HUES6 (cell line): ENCODE measurements around the gene SEPTIN7.

Source experiments
- H3K27ac ChIP-seq: 2 replicates; pipeline ENCODE4 v1.7.0; 2013; ENCODE audit warnings: low read depth, mild to moderate bottlenecking, low read length, inconsistent platforms
- H3K27me3 ChIP-seq: 2 replicates; pipeline ENCODE4 v1.6.1; 2013; ENCODE audit warnings: low read length; ENCODE audit not compliant: control insufficient read depth, insufficient read depth
- H3K36me3 ChIP-seq: 2 replicates; pipeline ENCODE4 v1.6.1; 2013; ENCODE audit warnings: low read length; ENCODE audit not compliant: control insufficient read depth, insufficient read depth
- H3K4me1 ChIP-seq: 2 replicates; pipeline ENCODE4 v1.6.1; 2013; ENCODE audit warnings: low read length; ENCODE audit not compliant: control insufficient read depth, insufficient read depth
- H3K4me3 ChIP-seq: 2 replicates; pipeline ENCODE4 v1.5.1; 2013; ENCODE audit warnings: low read depth, low read length
- H3K9ac ChIP-seq: one replicate; pipeline ENCODE4 v1.6.1; 2013; ENCODE audit warnings: mild to moderate bottlenecking, low read length
- H3K9me3 ChIP-seq: 2 replicates; pipeline ENCODE4 v1.6.1; 2013; ENCODE audit warnings: low read depth, low read length; ENCODE audit not compliant: control insufficient read depth, insufficient read depth

SEPTIN7 gene

GRCh38 chr7:35831208-35831607, 30.4 kb downstream of the SEPTIN7 start:
- peaks cover 8% of the 10 kb centered on the region; the same call in 1 of the 2 replicates for H3K4me1 ChIP-seq
- H3K27ac ChIP-seq = peak overlapping the region; percentile 27; the same call in 1 of the 2 replicates
- peaks cover 27% of the 10 kb centered on the region for H3K36me3 ChIP-seq
- no peaks in the 10 kb centered on the region for H3K27me3 ChIP-seq
- no peaks in the 10 kb centered on the region for H3K9me3 ChIP-seq
- no peak overlapping the region for H3K9ac ChIP-seq
- no peak overlapping the region for H3K4me3 ChIP-seq

DNA sequence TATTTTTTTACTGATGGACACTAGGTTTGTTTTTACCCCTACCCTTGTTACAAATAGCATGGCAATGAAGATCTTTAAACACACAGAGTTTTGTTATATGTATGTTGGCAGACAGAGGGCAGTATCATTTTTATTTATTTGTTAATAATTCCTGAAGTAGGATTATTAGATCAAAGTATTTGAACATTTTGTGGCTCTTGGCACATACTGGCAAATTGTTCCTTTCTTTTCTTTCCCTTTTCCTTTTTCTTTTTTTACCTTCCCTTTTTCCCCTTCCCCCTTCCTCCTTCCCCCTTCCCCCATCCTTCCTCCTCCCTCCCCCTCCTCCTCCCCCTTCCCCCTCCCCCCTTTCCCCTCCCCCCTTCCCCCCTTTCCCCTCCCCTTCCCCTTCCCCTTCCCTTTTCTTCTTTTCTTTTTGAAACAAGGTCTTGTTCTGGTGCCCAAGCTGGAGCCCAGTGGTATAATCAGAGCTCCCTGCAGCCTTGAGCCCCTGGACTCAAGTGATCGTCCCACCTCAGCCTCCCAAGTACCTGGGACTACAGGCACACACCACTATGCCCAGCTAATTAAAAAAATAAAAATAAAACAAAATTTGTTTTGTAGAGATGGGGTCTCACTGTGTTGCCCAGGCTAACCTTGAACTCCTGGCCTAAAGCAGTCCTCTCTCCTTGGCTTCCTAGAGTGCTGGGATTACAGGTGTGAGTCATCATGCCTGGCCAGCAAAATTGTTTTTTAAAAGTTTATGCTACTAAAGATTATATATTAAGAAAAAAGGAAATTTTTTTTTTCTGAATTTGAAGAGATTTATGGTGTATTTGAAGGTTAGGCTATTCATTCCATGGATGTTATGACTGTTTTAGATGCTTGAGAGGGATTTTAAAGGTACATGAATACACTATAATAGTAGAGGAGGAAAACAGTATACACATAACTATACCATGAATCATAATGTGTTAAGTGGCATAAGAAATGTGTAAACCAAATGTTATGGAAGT, 39.3 kb downstream of the SEPTIN7 start:
- Histone ChIP-seq H3K4me3 (no peak overlapping the region), H3K9ac (no peak overlapping the region), H3K27ac (no peak overlapping the region), H3K9me3 (no peaks in the 10 kb centered on the region), H3K4me1 (no peaks in the 10 kb centered on the region), H3K36me3 (peaks cover 6% of the 10 kb centered on the region), H3K27me3 (no peaks in the 10 kb centered on the region)

DNA sequence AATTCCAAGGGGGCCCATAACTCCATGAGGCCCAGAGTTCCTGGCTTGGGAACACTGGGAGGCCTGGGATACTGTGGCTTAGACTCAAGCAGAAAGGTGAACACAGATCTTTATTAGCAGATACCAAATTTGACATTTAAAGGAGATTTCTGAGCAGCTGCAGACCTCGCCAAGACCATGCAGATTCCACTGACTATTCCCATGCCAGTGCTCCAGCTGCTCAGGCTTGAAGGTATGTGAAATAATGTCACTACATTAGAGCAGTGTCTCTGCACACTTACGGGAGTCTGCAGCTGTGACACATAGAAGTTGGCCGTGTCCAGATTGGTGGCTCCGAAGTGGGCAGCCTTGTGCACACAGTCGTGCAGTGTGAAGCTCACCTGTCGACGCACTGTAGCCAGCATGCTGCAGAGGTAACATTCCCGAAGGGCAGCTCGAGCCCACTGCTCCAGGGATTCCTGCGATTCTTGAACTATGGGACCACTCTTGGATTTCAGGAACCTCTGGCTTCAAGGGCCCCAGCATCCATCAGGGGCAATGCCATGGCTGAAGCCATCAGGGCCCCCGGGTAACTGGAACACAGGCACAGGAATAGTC, 46.1 kb downstream of the SEPTIN7 start:
- peaks cover 21% of the 10 kb centered on the region for H3K36me3 ChIP-seq

DNA sequence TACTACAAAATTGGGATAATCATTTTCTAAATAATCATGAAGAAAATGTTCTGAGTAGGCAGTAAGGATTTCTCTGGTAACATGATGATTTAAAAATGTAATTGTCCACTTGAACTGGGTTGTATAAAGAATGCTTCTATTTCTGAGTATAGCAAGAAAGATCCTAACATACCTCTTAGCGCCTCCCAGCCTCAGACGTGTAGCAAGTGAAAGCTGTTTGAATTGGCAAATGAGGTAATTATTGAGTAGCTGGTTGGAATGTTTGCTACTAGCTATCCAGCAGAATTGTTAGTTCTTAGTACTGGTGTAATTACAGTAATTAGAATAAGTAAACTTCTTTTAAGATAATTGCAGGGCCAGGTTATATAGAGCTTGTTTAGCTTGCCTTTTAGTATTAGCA, 47.9 kb downstream of the SEPTIN7 start:
- Histone ChIP-seq H3K9ac (no peak overlapping the region), H3K27ac (no peak overlapping the region), H3K9me3 (no peaks in the 10 kb centered on the region), H3K36me3 (peaks cover 28% of the 10 kb centered on the region), H3K4me1 (peaks cover 4% of the 10 kb centered on the region; the same call in 1 of the 2 replicates), H3K27me3 (no peaks in the 10 kb centered on the region), H3K4me3 (no peak overlapping the region)

More for the DNA sequence above, 46.1 kb downstream of the SEPTIN7 start:
- peaks cover 4% of the 10 kb centered on the region; the same call in 1 of the 2 replicates for H3K4me1 ChIP-seq
- no peak overlapping the region for H3K27ac ChIP-seq
- H3K27me3 ChIP-seq = no peaks in the 10 kb centered on the region
- no peaks in the 10 kb centered on the region for H3K9me3 ChIP-seq
- no peak overlapping the region for H3K9ac ChIP-seq
- no peak overlapping the region for H3K4me3 ChIP-seq

GRCh38 chr7:35849158-35849831, 48.4 kb downstream of the SEPTIN7 start:
- Histone ChIP-seq H3K9me3 (no peaks in the 10 kb centered on the region), H3K4me3 (no peak overlapping the region), H3K9ac (no peak overlapping the region), H3K4me1 (peaks cover 4% of the 10 kb centered on the region; the same call in 1 of the 2 replicates), H3K36me3 (peaks cover 24% of the 10 kb centered on the region), H3K27me3 (no peaks in the 10 kb centered on the region), H3K27ac (no peak overlapping the region)

DNA sequence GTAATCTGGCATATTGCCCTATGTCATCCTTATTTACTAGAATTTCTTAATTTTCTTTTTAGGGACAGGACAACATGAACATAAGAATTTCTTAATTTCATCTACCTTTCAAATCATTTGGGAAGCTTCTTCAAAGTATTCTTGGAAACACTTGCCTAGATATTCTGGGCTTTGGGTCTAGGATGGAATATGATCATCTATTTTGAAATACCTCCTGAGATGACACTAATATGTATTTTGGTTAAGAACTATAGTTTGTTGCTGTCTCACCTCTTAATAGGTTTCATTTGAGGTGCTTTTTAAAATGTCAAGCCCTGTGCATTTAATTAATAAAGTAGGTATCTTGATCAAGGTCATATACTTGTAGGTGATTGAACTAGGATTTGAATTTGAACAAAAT, 49.1 kb downstream of the SEPTIN7 start:
- Histone ChIP-seq H3K9ac (no peak overlapping the region), H3K9me3 (peaks cover 1% of the 10 kb centered on the region; the same call in 1 of the 2 replicates), H3K36me3 (peaks cover 23% of the 10 kb centered on the region), H3K4me1 (peaks cover 4% of the 10 kb centered on the region; the same call in 1 of the 2 replicates), H3K4me3 (no peak overlapping the region), H3K27ac (0 out of 2 replicates have a peak overlapping the region, but pooled peaks have one; percentile 41), H3K27me3 (no peaks in the 10 kb centered on the region)
